ENCODE measurements around the gene TBC1D10B. TPM values are rescaled to one million over a fixed set of nuclear protein-coding genes. Genes with fewer than 3 reads are reported as not detected.
A peak's percentile ranks its signal among the peaks of the same experiment; 100 is the strongest.

The TBC1D10B gene
- total and polyA plus RNA-seq, 7 donors, result 24.5 to 50.0 (median 31.6) TPM

DNA sequence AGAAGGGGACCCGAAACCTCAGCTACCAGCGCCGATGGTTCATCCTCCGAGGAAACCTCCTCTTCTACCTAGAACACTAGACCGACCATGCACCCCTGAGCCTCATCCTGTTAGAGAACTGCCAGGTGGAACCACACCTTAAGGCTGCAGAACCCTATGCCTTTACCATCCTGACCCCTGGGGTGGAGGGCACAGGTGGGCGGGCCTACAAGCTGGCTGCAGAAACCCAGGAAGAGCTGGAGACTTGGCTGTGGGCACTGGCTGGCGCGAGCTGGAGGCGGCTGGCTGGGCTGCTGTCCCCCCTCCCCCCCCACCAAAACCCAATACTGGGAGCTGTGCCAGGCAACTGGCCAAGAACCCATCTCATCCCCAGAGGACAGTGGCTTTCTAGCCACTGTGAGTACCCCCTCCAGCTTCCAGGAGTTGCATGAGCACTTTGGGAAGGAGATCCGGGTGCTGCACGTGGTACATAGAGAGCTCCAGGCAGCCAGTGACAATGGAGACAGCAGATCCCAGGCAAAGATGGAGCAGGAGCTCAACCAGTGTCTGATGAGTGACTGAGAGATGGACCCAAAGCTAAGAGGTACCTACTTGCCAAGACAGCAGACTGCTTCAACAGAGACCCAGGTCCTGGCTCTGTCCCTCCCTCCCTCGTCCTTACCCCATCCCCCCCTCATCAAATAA, 13.8 kb downstream of the TBC1D10B start:
- no peaks in the 10 kb centered on the region for H3K27me3 ChIP-seq (ENCODE audit: insufficient read depth in 3 of 3, low read length in 2 of 3)
- TF ChIP-seq, protein P1, sequence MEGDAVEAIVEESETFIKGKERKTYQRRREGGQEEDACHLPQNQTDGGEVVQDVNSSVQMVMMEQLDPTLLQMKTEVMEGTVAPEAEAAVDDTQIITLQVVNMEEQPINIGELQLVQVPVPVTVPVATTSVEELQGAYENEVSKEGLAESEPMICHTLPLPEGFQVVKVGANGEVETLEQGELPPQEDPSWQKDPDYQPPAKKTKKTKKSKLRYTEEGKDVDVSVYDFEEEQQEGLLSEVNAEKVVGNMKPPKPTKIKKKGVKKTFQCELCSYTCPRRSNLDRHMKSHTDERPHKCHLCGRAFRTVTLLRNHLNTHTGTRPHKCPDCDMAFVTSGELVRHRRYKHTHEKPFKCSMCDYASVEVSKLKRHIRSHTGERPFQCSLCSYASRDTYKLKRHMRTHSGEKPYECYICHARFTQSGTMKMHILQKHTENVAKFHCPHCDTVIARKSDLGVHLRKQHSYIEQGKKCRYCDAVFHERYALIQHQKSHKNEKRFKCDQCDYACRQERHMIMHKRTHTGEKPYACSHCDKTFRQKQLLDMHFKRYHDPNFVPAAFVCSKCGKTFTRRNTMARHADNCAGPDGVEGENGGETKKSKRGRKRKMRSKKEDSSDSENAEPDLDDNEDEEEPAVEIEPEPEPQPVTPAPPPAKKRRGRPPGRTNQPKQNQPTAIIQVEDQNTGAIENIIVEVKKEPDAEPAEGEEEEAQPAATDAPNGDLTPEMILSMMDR (IDR thresholded peaks at IDR 0.05), result no peak
- peak in 1 of 2 donors; percentile 51 for DNase-seq
- no peaks in the 10 kb centered on the region for H3K9me3 ChIP-seq
- intact Hi-C loops (cut with DNase I), result loop anchor here in 1 of 2 donors (1.0 kb wide), 1 partner anchor 12 kb away; no protein-coding TSS in a partner anchor
- peaks cover 0 to 67% of the 10 kb centered on the region in 2 donors for H3K36me3 ChIP-seq (ENCODE audit: insufficient read depth in 1 of 2, low read depth in 1 of 2)
- peak overlapping the region; percentile 89 for H3K4me3 ChIP-seq
- H3K4me1 ChIP-seq, result peaks cover 40% of the 10 kb centered on the region
- WGBS, 3 donors, result 44 to 58% (median 53%) methylated on average over 12 of the region's 12 CpGs
- H3K27ac ChIP-seq, result peak overlapping the region; percentile 97
- ATAC-seq, result no peak

DNA sequence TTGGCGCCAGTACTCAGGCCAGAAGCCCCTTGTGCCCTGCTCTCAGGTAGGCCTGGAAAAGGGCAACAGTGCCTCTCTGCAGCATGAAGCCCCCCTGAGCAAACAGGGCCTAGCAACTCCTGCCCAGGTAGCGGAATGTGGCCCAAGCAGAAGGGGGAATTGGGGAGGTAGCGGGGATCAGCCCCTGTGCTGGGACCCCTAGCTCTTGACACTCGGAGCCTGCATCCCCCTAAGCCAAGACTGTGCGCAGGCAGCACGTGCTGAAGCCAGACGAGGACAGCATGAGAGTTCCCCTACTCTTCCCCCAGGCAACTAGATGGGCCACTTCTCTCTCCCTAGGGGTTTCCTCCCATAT, 14.4 kb downstream of the TBC1D10B start:
- DNase-seq (peak in 1 of 2 donors; percentile 55), ATAC-seq (no peak)
- Histone ChIP-seq H3K9me3 (no peaks in the 10 kb centered on the region), H3K4me3 (peak overlapping the region; percentile 89), H3K4me1 (peaks cover 44% of the 10 kb centered on the region), H3K36me3 (ENCODE audit: insufficient read depth in 1 of 2, low read depth in 1 of 2) (peaks cover 0 to 67% of the 10 kb centered on the region in 2 donors), H3K27me3 (ENCODE audit: insufficient read depth in 3 of 3, low read length in 2 of 3) (no peaks in the 10 kb centered on the region), H3K27ac (peak overlapping the region; percentile 97)
- 51 to 59% (median 58%) methylated on average over 7 of the region's 7 CpGs for WGBS, 3 donors
- intact Hi-C loops (cut with DNase I), result loop anchor here in 1 of 2 donors (1.0 kb wide), 1 partner anchor 12 kb away; no protein-coding TSS in a partner anchor
- TF ChIP-seq, protein P1 (IDR thresholded peaks at IDR 0.05), result no peak

DNA sequence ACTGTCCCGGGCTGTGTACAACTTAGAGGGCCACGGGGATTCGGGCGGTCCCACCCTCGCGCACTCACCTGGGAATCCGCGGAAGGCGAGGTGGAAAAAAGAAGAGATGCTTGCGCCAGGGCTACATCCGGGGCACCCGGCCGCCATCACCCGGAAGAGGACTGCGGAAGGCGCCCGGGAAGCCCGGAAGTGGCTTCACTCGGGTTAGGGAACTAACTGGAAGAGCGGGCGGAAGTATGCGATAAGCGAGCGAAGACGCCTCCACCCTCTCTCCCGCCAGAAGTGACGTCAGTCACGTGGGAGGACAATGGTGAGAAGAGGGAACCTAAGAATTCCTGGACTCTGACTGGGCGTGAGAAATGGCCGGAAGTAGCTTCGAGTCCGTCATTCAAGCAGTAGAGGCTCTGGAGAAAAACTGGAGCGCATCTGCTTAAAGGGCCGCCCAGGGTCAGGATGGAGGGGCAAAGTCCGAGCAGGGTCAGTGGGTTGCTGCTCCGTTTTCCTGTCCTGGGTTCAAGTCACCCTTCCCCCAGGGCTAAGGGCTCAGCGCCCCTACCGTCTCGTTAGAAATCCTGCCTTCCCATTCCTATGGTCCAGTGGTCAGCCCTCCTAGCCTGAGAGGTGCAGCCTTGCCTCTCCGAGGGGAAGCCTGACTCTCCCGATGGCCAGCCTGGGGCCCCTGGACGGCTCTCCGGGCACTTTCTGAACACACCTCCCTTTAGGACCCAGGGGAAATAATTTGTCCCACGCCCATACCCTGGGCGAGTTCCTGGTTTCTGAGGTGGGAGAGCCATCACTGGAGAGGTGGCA, 14.9 kb downstream of the TBC1D10B start, which contains the start of gene CD2BP2:
Gene CD2BP2, minus strand, starts transcription at position 165 of the 810 bp plus-strand sequence. CDS start 627 bp downstream, outside the sequence.
- DNase-seq (peak; percentile 97 to 98), ATAC-seq (peak; percentile 86 to 88 (median 87))
- H3K36me3 ChIP-seq (ENCODE audit: insufficient read depth in 1 of 2, low read depth in 1 of 2), result peaks cover 0 to 67% of the 10 kb centered on the region in 2 donors
- TF ChIP-seq, protein P1 (IDR thresholded peaks at IDR 0.05), result no peak
- 0 to 1% (median 1%) methylated on average over 42 to 45 of the region's 45 CpGs for WGBS, 3 donors
- H3K27ac ChIP-seq, result peak within 1 kb of the TSS; percentile 97
- H3K4me3 ChIP-seq, result peak within 1 kb of the TSS; percentile 89
- no peaks in the 10 kb centered on the region for H3K27me3 ChIP-seq (ENCODE audit: insufficient read depth in 3 of 3, low read length in 2 of 3)
- peaks cover 44% of the 10 kb centered on the region for H3K4me1 ChIP-seq
- no peaks in the 10 kb centered on the region for H3K9me3 ChIP-seq
- intact Hi-C loops (cut with DNase I), result no loop called here

DNA sequence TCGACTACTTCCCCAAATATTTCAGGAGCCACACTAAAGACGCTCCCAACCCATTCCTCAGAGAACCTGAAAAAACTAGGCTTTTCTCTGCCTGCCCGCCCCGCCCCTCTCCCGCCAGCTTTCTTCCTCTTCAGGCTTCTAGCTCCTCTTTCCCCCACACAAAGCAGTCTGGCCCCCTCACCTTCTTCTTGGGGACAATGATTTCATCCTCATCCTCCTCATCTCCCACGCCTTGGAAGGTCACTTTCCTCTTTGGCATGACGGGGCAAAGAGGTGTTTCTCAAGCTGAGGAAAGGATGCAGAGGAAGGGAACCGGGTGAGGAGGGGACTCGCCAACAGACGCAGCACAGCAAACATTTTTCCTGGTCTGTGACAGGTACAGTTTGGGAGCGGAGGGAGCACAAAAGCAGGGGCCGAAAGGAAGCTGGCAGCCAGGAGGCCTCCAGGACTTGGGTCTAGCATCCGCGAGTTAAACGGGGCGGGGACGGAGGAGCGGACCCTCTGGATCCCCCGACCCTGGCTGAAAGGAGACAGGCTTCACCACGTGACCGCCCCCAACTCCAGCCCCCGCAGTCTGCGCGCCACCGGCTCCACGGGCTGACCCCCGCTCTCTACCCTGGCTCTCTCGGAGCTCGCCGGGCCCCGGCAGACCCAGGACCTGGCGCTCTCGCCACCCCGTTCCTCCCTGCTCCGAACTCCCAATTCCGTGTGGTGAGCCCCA, 15.7 kb downstream of the TBC1D10B start:
- peak; percentile 12 to 44 (median 22) for ATAC-seq
- intact Hi-C loops (cut with DNase I), result no loop called here
- peaks cover 44% of the 10 kb centered on the region for H3K4me1 ChIP-seq
- H3K36me3 ChIP-seq (ENCODE audit: insufficient read depth in 1 of 2, low read depth in 1 of 2), result peaks cover 0 to 68% of the 10 kb centered on the region in 2 donors
- H3K27ac ChIP-seq, result peak overlapping the region; percentile 97
- H3K27me3 ChIP-seq (ENCODE audit: insufficient read depth in 3 of 3, low read length in 2 of 3), result no peaks in the 10 kb centered on the region
- WGBS, 3 donors, result 3 to 6% (median 4%) methylated on average over 25 to 36 of the region's 36 CpGs
- H3K4me3 ChIP-seq, result peak overlapping the region; percentile 89
- DNase-seq, result no peak
- no peaks in the 10 kb centered on the region for H3K9me3 ChIP-seq
- TF ChIP-seq, protein P1 (IDR thresholded peaks at IDR 0.05), result no peak
